ENCODE data around the gene GABARAP.
"Not testable (repeated sequence)": the region's sequence is repeated elsewhere in the genome, so short reads cannot be mapped to it uniquely, and the experiment has no call there.

The GABARAP gene

GRCh38 chr17:7260651-7261378 lies 18.6 kb upstream of the GABARAP start:
- no peak for DNase-seq

DNA sequence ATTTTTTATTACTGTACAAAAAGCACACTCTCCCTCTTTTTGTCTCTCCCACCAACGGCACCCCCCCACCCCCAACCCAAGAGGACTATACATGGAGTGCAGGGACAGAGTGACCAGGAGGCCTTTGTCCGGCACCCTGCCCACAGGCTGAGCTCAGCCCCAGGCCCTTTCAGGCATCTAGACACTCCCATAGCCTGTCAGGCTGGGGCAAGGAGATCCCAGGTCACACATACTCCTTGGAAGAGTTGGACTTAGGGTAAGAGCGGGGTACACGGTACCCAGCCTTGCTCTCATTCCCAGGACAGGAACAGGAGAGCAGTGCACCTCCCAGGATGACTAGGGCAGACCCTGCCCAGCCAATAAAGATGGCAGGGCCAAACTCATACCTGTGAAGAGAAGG lies 17.9 kb upstream of the GABARAP start:
- no peak for DNase-seq

- no peak for DNase-seq
These were observed 17.3 kb upstream of the GABARAP start for GRCh38 chr17:7259555-7259889.

- DNase-seq: no peak
These were observed 16.7 kb upstream of the GABARAP start for GRCh38 chr17:7258731-7259554.

DNA sequence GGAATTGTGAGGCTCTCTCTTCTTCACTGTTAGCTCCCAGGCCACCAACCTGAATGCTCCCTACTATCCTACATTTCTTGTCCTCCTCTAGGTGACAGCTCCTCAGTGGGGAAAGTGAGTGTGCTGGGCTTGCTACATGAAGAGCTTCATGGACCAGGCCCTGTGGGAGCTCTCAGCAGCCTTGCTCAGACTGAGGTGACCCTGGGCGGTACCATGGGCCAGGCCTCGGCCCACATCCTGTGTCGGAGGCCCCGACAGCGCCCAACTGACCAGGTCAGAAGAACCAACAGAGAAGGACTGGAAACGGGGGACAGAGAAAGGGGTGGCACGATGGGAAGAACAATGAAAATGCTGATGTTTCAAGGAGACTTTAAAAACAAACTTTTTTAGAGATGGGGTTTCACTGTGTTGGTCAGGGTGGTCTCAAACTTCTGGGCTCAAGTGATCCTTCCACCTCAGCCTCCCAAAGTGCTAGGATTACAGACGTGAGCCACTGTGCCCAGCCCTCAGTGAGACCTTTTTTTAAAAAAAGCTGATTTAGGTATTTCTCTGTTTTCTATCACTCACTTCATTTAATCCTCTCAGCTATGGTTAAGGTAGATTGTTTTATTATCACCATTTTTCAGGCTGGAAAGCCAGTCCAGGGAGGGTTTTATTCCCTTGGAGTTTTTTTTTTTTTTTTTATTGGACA lies 14.7 kb upstream of the GABARAP start:
- no peak for DNase-seq

GRCh38 chr17:7254511-7254910 lies 12.3 kb upstream of the GABARAP start:
- DNase-seq: no peak

DNA sequence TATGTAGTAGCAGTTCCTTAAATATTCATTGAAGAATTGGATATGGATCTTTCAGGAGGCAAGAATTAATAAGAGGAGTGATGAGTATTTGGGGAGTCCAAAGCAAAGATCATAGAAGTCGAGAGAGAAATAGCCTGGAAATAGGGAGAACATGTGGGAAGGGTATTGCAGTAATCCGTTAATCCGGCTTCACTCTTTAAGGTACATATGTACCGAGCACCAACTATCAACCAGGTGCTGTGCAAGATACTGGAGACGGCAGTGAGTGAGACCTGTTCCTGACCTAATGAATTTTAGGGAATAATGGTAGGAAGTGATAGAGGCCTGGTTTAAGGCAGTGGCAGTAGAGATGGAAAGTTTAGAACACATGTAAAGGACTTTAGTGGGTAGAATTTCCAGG lies 10.8 kb upstream of the GABARAP start:
- DNase-seq: no peak

- DNase-seq: peak; percentile 79 to 81
These were observed 10.2 kb upstream of the GABARAP start, which contains the start of gene ELP5 for GRCh38 chr17:7252176-7253043. Gene ELP5, plus strand, starts transcription at chr17:7252215. Its CDS starts 336 bp downstream, at chr17:7252551.

GRCh38 chr17:7251661-7252175 lies 9.5 kb upstream of the GABARAP start, which contains the start of gene CTDNEP1:
Gene CTDNEP1, minus strand, starts transcription at chr17:7251734. Its CDS starts 438 bp downstream, at chr17:7251296.
- DNase-seq: peak; percentile 97 to 98

- no peak for DNase-seq
These were observed 8.7 kb upstream of the GABARAP start for GRCh38 chr17:7250695-7251627.

- no peak for DNase-seq
These were observed 7.6 kb upstream of the GABARAP start for GRCh38 chr17:7249830-7250229.

- no peak for DNase-seq
These were observed 7.0 kb upstream of the GABARAP start for GRCh38 chr17:7249214-7249613.

DNA sequence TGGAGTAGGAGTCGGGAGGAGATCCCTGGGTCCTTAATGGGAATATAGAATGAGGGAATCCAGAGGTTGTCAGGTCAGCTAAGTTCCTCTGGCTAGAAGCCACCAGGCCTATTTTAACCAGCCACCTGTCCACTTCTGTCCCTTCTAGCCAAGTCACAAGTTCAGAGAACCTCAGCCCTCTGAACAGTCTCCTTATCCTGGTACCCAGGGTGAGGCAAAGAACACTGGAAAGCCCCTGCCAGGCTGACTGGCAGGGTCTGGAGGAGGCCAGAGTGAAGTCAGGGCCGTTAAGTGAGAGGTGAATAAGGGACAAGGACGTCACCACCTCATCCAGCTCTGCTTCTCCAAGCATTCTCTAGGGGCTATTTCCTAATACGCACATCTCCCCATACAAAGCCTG lies 6.5 kb upstream of the GABARAP start:
- DNase-seq: no peak

GRCh38 chr17:7246779-7247178 lies 4.5 kb upstream of the GABARAP start:
- DNase-seq: no peak

DNA sequence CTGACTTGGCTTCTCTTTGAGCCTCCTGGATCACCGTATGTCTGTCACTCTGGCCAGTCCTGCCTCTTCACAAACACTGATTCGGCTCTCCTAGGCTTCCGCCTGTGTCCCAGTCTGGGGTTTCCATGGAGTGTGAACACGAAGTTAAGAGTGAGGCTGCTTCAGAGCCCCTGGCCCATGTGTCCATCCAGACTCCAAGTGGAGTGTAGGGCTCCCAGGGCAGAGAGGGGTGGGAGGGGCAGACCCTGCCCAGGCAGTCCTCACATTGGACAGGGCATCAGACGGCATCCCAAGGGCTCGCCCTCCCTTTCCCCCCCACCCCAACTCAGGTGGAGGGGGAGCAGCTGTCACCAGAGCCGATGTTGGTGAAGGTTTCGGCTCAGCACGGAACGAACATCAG lies 1.6 kb upstream of the GABARAP start:
- DNase-seq: not testable (repeated sequence)

GRCh38 chr17:7243453-7243729 lies 1.1 kb upstream of the GABARAP start:
- no peak for DNase-seq

DNA sequence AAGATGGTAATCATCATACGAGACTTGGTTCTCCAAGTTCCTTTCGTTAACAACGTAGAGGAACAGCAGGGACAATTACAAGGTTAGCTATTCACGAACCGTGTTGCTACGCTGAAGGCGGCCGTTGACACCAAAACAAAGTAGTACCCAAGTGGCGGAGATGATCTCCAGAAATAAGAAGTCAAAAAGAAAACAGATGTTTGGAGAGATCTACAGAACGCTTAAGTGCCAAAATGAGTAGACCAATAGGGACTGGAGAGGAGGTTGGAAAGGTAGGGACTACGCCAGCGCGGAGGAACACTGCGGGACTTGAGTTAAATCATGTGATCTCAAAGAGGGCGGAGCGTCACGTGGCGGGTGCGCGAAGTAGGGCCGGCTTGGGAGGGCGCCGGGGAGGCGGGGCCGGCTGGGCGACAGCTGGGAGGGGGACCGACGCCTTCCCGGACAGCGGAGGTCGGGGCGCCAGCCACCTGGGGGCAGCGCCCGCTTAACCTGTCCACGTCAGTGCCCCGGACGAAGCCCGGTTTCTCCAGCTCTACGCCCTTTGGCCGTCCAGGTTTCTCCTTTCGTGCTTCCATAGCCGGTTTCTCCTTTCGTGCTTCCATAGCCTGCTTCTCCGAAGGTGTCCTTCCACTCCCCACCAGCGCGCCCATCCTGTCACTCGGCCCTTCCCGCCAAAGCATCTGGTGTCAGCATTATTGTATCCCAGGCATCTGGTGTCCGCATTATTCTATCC lies 636 bp upstream of the GABARAP start:
- DNase-seq: peak; percentile 90

DNA sequence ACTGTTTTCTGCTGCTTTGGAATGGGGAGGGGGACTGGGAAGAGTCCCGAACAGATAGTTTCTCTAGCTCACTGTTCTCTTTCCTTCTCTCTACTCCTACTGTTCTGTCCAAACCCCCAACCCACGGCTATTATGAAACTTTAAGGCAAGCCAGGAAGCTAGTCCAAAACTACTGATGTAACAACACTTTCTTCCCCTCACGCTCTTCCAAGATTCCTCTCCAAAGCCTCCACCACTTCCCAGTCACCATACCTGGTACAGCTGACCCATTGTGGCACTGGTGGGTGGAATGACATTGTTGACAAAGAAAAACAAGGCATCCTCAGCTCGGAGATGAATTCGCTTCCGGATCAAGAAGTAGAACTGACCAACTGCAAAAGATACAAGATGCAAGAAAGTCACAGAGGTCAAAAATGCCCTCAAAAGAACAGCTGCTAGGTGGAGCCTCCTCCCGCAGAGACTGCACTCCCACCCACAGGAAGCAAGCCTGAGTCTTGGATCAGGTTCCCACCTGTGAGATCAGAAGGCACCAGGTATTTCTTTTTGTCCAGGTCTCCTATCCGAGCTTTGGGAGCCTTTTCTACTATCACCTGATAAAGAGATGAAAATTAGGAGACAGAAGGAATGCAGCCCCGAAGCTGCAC lies 1.0 kb downstream of the GABARAP start:
- no peak for DNase-seq

- DNase-seq: no peak
These were observed 1.9 kb downstream of the GABARAP start for GRCh38 chr17:7240375-7240774.
